ENCODE measurements around the gene GPR85.
"Not testable (repeated sequence)": the region's sequence is repeated elsewhere in the genome, so short reads cannot be mapped to it uniquely, and the experiment has no call there.

Gene GPR85, protein sequence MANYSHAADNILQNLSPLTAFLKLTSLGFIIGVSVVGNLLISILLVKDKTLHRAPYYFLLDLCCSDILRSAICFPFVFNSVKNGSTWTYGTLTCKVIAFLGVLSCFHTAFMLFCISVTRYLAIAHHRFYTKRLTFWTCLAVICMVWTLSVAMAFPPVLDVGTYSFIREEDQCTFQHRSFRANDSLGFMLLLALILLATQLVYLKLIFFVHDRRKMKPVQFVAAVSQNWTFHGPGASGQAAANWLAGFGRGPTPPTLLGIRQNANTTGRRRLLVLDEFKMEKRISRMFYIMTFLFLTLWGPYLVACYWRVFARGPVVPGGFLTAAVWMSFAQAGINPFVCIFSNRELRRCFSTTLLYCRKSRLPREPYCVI

DNA sequence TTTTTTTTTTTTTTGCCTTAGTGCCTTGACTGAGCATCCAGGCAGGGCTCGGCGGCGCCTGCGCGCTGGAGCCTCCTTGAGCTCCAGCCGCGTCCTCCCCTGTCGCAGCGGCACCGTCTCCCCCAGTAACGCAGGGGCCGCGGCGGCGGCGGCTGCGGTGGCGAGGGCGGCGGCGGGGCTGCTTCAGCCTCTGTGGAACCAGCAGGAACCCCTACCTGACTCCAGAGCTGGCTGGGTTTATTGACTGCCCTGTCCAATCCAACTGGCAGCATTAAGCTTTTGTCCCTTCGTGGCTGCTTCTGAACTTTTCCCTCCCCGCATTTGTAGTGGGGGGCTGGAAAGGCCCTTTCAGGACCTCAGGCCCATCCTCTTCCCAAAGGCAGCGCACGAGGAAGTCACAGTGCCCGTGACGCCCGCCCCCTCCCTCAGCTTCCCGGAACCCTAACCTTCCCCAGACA is at the start of gene GPR85:
GPR85 (minus strand) TSS at position 397 of the 458 bp plus-strand sequence. CDS start 2,106 bp downstream, outside the sequence.
- DNase-seq, result peak; percentile 2

DNA sequence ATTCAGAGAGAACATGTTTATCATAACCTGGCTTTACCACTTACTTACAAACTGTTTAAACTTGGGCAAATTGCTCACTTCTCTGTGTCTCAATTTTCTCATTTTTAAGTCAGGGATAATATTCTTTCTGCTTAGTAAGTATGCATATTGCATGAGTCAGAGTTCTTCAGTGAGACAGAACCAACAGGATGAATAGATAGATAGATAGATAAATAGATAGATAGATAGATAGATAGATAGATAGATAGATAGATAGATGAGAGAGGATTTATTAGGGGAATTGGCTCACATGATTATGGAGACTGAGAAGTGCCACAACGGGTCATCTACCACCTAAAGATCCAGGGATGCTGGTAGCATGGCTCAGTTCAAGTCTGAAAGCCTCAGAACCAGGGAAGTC is 47.4 kb upstream of the GPR85 start:
- no peak for DNase-seq

DNA sequence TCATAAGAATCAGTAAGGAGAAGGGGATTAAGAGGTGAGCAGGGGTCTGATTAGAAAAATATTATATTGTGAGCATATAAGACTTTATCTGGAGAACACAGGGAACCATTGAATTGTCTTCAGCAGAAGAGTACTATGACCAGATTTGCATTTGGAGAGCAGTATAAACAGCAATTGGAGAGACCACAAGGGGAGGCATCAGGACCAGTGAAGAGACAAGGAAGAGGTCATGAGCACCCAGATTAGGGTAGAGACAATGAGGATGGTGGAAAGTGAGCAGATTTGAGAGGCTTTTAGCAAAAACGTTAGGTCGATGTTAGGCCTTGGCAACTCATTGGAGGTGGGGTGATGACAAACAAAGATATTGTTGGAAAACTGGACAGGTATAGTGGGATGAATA is 44.7 kb upstream of the GPR85 start:
- DNase-seq, result no peak

- DNase-seq, result no peak
Measured at GRCh38 chr7:113128031-113128430, 41.4 kb upstream of the GPR85 start.

DNA sequence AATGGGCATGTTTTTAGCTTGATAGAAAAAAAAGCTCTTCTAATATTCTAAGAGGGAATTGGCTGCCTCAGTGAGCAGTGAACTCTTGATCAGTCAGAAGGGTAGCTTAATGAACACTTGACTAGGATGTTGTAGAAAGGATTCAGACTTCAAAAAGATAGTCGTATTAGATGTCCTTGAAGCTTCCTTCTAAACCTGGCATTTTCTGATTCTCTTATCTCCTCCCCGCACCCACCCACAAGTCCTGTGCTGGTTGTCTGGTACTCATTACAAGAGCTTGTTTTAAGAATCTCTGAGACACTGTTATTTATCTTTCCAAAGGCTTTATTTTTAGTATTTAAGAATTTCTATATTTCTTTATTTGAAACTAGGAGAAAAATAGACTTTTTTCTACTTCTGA is 39.1 kb upstream of the GPR85 start:
- DNase-seq, result no peak

DNA sequence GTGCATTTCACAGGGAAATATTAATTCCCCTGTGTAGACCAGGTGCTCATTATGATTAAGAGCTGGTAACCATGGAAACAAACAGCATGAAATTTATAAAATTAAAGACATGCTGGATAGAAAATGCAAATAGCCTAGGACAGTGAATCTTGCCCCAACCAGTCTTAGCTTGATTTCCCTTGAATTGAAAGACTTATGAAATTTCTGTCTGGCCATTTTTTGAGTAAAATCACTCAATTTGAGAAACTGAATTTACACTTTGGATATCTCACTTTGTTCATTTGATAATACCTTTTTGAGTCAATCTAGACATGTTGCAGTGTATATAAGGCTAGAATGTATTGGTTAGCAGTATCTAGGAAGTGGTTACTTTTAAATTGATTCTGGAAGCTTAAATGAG is 36.1 kb upstream of the GPR85 start:
- DNase-seq, result no peak

DNA sequence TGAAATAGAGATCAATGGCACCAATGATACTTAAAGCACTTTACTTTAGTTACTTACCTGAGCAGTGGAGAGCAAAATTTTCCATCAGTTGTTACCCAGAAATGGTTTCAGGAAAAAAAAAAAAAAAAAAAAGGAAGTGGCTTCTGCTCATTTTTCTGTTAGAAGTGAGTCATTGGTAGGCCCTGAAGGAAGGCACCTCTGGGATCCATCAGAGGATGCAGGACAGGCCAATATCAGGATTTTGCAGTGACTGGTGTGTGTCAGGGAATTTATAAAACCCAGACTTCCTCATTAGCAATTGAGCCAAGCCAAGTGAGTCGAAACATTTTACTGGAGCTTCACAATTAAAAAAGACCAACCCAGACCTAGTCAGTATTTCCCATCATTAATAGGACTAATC is 34.0 kb upstream of the GPR85 start:
- no peak for DNase-seq

DNA sequence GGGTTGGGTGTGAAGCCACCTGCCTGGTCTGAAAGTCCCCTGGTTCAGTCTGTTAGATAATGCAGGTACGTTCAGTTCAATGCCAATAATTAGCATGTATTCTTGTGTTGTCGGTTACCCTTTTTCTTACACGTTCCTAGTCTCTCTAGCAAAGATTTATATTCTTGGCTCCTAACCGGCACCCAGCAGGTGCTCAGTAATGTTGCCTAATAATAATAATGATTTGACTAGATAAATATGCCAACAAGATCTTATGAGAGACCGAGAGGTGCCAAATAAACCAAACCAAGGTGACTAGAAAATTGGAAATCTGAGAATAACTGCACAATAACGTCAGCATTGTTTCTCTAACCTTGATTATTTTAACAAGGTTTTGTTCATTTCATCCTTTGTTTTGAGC is 32.8 kb upstream of the GPR85 start:
- DNase-seq, result no peak

DNA sequence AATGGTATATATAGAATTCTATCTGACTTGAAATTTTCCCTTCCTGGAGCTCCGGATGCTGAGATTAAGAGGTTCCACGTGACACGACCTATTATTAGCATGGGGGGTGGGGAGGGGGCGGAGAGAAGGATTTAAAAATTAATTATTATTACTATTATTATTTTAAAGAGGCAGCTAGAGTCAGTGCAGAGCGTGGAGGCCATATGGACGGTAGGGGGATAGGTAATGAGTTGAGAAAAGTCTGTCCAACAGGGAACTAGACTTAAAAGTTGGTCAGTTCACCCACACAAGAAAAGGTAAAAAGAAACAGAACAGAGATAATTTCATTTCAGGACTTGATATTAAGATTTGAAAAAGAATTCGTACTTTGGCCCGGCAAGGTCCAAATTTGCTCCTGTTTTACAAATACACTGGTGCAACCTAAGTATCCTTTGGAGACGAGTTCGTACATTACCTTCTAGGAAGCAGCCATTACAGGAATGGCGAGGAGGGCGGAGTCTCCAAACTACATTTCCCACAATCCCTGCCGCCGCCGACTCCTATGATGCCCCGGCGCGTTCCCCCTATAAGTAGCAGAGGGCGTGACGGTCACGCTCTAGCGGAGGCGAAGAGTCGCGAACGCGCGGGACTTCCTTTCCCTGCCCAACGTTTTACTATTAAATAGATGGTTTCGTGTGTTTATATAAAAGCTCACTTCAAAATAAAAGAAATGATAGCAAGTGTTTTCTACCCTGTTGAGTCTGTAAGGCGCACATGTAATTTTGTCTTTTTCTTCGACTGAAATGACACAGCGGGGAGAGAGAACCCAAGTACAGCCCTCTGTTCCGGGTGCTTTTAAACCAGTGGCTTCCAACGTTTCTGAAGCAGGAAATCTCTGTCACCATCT is 31.7 kb upstream of the GPR85 start, which contains the start of gene SMIM30:
SMIM30 (minus strand) TSS at position 481 of the 886 bp plus-strand sequence. CDS start 976 bp downstream, outside the sequence.
- peak; percentile 89 for DNase-seq

- not testable (repeated sequence) for DNase-seq
Measured at GRCh38 chr7:113117374-113117774, 30.7 kb upstream of the GPR85 start.

DNA sequence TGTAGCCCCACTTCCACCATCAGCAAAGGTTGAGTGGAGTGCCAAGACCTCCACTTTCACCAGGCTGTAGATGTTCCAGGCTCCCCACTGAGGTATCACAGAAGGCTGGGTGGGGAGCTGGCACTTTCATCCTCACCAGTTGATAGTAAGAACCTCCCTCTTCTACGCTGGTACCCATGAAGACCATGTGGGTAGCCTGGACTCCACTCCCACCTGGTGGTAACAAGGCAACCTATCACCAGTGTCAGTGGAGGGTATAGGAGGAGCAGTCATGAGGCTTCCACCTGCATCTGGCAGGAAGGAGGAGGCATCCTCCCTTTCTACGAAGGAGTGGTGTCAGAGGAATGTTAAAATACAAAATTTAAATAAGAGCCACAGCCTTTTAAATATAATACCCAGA is 27.3 kb upstream of the GPR85 start:
- DNase-seq, result no peak

GRCh38 chr7:113109718-113110117 is 23.1 kb upstream of the GPR85 start:
- DNase-seq, result no peak

DNA sequence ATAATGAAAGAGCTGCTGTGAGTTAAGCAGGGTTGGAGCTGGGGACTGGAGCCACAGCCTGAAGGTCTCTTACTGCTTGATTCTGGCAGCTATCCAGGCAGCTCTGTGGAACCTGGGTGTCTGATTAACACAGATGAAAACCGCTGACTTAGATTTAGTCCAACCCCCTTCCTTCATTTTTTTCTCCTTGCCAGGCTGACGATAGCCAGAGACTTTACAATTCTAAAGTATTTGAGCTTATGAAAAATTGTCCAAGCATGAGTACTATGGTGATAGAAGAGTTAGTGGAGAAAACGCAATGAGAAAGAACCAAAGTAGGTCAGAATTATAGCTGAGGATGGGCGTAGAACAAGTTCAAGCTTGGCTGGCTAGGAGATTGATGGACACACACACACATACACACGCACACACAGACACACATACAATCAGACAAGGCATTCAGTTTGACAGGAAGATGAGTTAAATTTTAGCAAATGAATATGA is 13.5 kb upstream of the GPR85 start:
- DNase-seq, result no peak

DNA sequence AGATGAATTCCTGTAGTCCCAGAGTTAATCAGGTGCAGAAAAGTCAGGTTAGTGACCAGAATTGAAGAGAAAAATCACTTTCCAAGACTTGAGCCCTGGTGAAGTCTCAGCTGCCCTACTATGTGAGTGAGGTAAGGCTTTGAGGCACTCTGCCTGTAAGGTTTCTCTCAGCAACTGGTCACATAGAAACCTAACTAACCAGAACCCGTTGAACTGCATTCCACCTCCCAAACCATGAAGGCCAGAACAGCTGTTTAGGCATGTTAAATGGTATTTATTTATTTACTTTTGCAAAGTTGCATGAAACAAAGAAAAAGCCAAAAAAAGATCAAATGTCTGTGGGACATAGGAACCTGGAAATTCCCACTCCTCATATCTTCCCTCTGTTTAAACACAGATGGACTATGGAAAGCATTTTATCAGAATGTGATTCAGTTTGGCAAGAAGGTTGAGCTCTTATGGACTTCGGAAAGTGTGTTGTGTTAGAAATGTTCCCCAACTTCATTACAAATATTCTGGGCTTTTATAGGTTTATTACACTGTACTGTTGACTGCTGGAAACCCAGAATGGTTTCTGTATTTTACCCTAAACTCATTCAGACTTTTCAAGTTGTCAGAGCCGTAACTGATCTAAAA is 12.8 kb upstream of the GPR85 start:
- DNase-seq, result no peak

DNA sequence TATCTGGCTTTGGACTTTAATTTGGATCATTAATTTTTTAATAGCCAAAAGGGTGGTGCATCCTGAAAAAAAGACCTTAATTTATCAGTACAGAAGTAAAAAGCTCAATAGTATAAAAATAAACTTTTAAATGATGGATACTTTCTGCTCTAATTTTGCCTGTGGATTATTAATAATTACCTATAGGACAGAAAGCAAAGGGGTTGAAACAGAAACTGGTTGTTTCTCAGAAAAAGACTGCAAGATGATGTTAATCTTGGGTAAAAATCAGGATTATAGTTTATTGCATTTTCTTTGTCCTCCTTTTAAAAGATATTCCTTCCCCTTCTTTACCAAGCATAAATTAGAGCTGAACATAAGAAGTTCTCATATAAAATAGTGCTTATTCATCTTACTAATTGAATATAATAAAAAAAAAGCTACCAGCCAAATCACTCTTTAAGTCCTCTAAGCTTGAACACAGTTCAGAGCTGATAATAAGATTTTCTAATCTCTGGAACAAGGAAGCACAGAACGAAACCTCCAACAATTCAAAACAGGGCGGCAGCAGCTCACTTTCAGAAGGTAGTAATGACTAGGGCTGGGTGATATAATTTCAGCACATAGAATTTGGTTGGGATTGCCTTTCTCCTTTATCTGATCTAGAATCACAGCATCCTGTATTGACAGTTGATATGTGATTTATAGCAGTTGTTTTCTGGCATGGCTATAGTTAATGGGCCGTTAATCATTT is 8.1 kb upstream of the GPR85 start:
- no peak for DNase-seq

DNA sequence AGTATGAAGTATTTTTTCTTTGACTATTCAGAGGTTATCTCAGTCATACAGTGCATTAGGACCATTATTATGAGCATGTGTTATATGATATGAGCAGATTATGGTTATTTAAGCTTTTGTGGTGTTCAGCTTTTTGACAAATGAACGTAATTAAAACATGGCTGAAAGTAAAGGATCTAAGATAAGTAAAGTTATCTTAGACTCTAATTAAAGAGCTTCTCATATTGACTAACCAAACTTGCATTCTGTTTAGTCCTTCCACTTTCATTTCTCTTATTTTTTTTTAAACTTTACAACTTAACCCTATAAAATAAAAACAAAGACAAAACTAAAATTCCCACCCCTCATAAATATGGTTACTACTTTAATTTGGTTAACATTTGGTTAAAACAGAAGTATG is 6.9 kb upstream of the GPR85 start:
- no peak for DNase-seq

GRCh38 chr7:113092762-113093161 is 6.1 kb upstream of the GPR85 start:
- no peak for DNase-seq

- DNase-seq, result peak; percentile 11
Measured at GRCh38 chr7:113087071-113087998, 708 bp upstream of the GPR85 start.

- no peak for DNase-seq
Measured at GRCh38 chr7:113085781-113086390, 741 bp downstream of the GPR85 start.

DNA sequence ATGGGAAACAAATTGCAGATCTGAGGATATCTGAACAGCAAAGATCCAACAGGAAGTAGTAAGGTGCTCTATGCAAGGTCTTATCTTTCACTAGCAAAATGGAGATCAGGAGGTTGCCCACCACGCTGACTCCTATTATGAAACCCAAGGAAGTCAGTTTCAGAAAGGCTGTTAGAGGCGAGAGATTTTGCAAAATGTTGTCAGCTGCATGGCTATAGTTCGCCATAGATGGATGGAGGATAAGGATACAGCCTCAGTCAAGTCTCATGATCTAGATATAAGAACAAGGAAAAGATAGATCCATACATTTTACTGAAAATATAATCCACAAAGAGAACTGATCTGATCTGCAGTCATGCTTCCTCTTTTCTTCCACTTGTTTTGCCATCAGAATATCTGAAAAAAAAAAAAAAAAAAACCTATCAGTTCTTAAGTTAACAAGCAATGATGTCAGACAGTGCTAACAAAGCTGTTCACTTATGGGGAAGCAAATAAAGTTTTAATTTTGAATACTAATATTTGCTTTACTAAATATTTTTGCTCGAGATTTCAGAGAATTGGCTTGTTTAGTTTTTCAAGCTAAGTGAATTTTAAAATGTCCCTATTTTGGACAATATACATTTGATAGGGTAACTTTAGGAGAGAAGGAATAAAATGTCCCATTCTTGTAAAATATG is 2.0 kb downstream of the GPR85 start:
- DNase-seq, result no peak

All from CD4-positive, alpha-beta T cell treated with Interleukin-10 for 1 hour (primary cell).